HCT116 (cell line): ENCODE results near the gene LDLRAD4. TPM values are rescaled to one million over a fixed set of nuclear protein-coding genes. Genes with fewer than 3 reads are reported as not detected.

Source experiments
- ATAC-seq: fragments of 200-7000 bp; cut with Tn5 transposase; 2 replicates; pipeline ENCODE4 v1.9.1; 2020; ENCODE audit warnings: mild to moderate bottlenecking, moderate library complexity
- BruUV-seq: library from RNA; stranded (reverse); fragments of 400-500 nt; replicated peaks from 2 replicates; lab custom pipeline; 2021; lab: Mats Ljungman, UMichigan
- CTCF ChIA-PET: fragments of 300-600 bp; sonication (Branson Sonifier 250); formaldehyde crosslinking; loops from one replicate; lab custom pipeline; 2021; ENCODE audit warnings: antibody characterized with exemption; lab: Charles Lee
- POLR2A ChIA-PET: fragments of 300-600, 350-600 bp; sonication (Branson Sonifier 250); formaldehyde crosslinking; loops from one replicate; lab custom pipeline; 2021; ENCODE audit warnings: antibody characterized with exemption; lab: Charles Lee
- RAD21 ChIA-PET, 2 experiments: fragments of 300-600 bp; sonication (Branson Sonifier 250); formaldehyde crosslinking; loops; one replicate each; lab custom pipeline; 2023; ENCODE audit warnings: low total read pairs in 2 of 2; ENCODE audit not compliant: uncharacterized antibody in 2 of 2, unreplicated experiment in 2 of 2, low non-redundant PET in 1 of 2; lab: Charles Lee
- DNase-seq: peaks from one replicate; pipeline ENCODE4 v3.0.0-alpha.2; 2010; ENCODE audit warnings: low read depth, low spot score
- H2AFZ ChIP-seq: fragments of 200-600 bp; shearing (Covaris generic), sonication (generic); 2 replicates; pipeline ENCODE4 v1.6.1; 2017; ENCODE audit warnings: low read depth, mixed run types, mixed read lengths, antibody characterized with exemption, low read length; ENCODE audit not compliant: poor library complexity, severe bottlenecking
- H3K27ac ChIP-seq: 2 replicates; pipeline ENCODE4 v1.5.1; 2012; ENCODE audit warnings: low read depth, low read length
- H3K27me3 ChIP-seq: fragments of 200-600 bp; sonication (generic); 2 replicates; pipeline ENCODE4 v1.6.1; 2016; ENCODE audit warnings: mixed run types, low read length, mixed read lengths; ENCODE audit not compliant: insufficient read depth
- H3K36me3 ChIP-seq, 2 experiments: fragments of 200-500 bp in 1 of 2; fragments of 200-600 bp in 1 of 2; sonication (Bioruptor generic) in 1 of 2; sonication (generic) in 1 of 2; 2 replicates each; pipeline versions ENCODE4 v1.5.1 to v1.6.1; 2014 to 2016; ENCODE audit warnings: low read length in 2 of 2, inconsistent platforms in 1 of 2, mixed read lengths in 1 of 2, mixed run types in 1 of 2; ENCODE audit not compliant: insufficient read depth in 2 of 2, control insufficient read depth in 1 of 2
- H3K4me1 ChIP-seq, 2 experiments: fragments of 200-600 bp in 1 of 2; sonication (generic) in 1 of 2; 2 replicates each; pipeline versions ENCODE4 v1.5.1 to v1.6.1; 2012 to 2017; ENCODE audit warnings: low read length in 2 of 2, inconsistent platforms in 1 of 2, mild to moderate bottlenecking in 1 of 2, mixed read lengths in 1 of 2, mixed run types in 1 of 2, moderate library complexity in 1 of 2; ENCODE audit not compliant: insufficient read depth in 2 of 2, control insufficient read depth in 1 of 2
- H3K4me2 ChIP-seq: fragments of 200-600 bp; sonication (generic); 2 replicates; pipeline ENCODE4 v1.6.1; 2017; ENCODE audit warnings: mixed run types, low read length, mixed read lengths
- H3K4me3 ChIP-seq, 2 experiments: fragments of 200-600 bp in 1 of 2; sonication (generic) in 1 of 2; replicated peaks in 1 of 2; 2 replicates each; pipeline ENCODE4 v1.5.1; 2011 to 2016; ENCODE audit warnings: low read length in 2 of 2, control low read depth in 1 of 2, low read depth in 1 of 2, mild to moderate bottlenecking in 1 of 2, mixed read lengths in 1 of 2, mixed run types in 1 of 2
- H3K79me2 ChIP-seq: fragments of 200-600 bp; sonication (generic); 2 replicates; pipeline ENCODE4 v1.6.1; 2017; ENCODE audit warnings: mild to moderate bottlenecking, mixed run types, low read length, moderate library complexity, mixed read lengths; ENCODE audit not compliant: insufficient read depth
- H3K9ac ChIP-seq: fragments of 200-600 bp; sonication (generic); 2 replicates; pipeline ENCODE4 v1.6.1; 2016; ENCODE audit warnings: low read length, mixed read lengths
- H3K9me2 ChIP-seq: fragments of 200-600 bp; sonication (generic), shearing (Covaris generic); 2 replicates; pipeline ENCODE4 v1.6.1; 2017; ENCODE audit warnings: mixed run types, mild to moderate bottlenecking, moderate library complexity; ENCODE audit not compliant: insufficient read depth
- H3K9me3 ChIP-seq, 2 experiments: fragments of 200-500 bp in 1 of 2; fragments of 200-600 bp in 1 of 2; sonication (Bioruptor generic) in 1 of 2; sonication (generic) in 1 of 2; 2 replicates each; pipeline ENCODE4 v1.6.1; 2014 to 2017; ENCODE audit warnings: low read length in 2 of 2, mixed read lengths in 2 of 2, inconsistent platforms in 1 of 2, low read depth in 1 of 2, mild to moderate bottlenecking in 1 of 2, mixed run types in 1 of 2, moderate library complexity in 1 of 2; ENCODE audit not compliant: control insufficient read depth in 1 of 2, insufficient read depth in 1 of 2
- H4K20me1 ChIP-seq: fragments of 200-600 bp; sonication (generic), shearing (Covaris generic); 2 replicates; pipeline ENCODE4 v1.6.1; 2017; ENCODE audit warnings: mixed run types, mild to moderate bottlenecking, moderate library complexity; ENCODE audit not compliant: insufficient read depth
- CBX3 ChIP-seq: IDR thresholded peaks from 2 replicates; pipeline ENCODE4 v1.6.1; 2012; ENCODE audit warnings: low read depth
- JUND ChIP-seq: IDR thresholded peaks from 2 replicates; pipeline ENCODE4 v1.6.1; 2012
- MAX ChIP-seq: IDR thresholded peaks from 2 replicates; pipeline ENCODE4 v1.6.1; 2012
- REST ChIP-seq: IDR thresholded peaks from 2 replicates; pipeline ENCODE4 v1.6.1; 2012; ENCODE audit warnings: low read depth
- SIN3A ChIP-seq: IDR thresholded peaks from 2 replicates; pipeline ENCODE4 v1.6.1; 2012; ENCODE audit warnings: low read depth
- SP1 ChIP-seq: IDR thresholded peaks from 2 replicates; pipeline ENCODE4 v1.6.1; 2012; ENCODE audit warnings: low read depth
- TCF7L2 ChIP-seq: IDR thresholded peaks from 2 replicates; pipeline ENCODE4 v1.7.0; 2011; ENCODE audit warnings: borderline replicate concordance, inconsistent platforms; ENCODE audit not compliant: insufficient read depth, insufficient read length; ENCODE audit errors: extremely low read depth
- YY1 ChIP-seq: IDR thresholded peaks from 2 replicates; pipeline ENCODE4 v1.6.1; 2011; ENCODE audit warnings: low read length, low read depth, moderate library complexity, mild to moderate bottlenecking; ENCODE audit not compliant: insufficient replicate concordance; ENCODE audit errors: extremely low read depth
- ZNF274 ChIP-seq: fragments of 200-500 bp; sonication (Bioruptor generic); IDR thresholded peaks from 2 replicates; pipeline ENCODE4 v1.6.1; 2014; ENCODE audit warnings: mild to moderate bottlenecking, low read depth, low read length, inconsistent platforms
- intact Hi-C: fragments of 100-400 bp; cut with micrococcal nuclease; formaldehyde crosslinking; loops from 2 replicates; pipeline ENCODE4 v1.10.0; 2022
- total RNA-seq: library from RNA; stranded (reverse); gene quantifications from one replicate; pipeline ENCODE4 v1.2.1, GENCODE V29; 2021; ENCODE audit not compliant: unreplicated experiment

LDLRAD4 gene
- total RNA-seq, 1 experiment from 2014 or later: 1.2 TPM

- CTCF ChIA-PET: no interaction called here
- POLR2A ChIA-PET: no interaction called here
Observed at GRCh38 chr18:13290856-13291271, 72.3 kb downstream of the LDLRAD4 start.

More at GRCh38 chr18:13290856-13291271, 72.3 kb downstream of the LDLRAD4 start:
- Histone ChIP-seq H3K4me3 (no peak overlapping the region), H3K27ac (no peak overlapping the region), H2AFZ (no peak overlapping the region), H4K20me1 (no peaks in the 10 kb centered on the region), H3K27me3 (peaks cover 18% of the 10 kb centered on the region; the same call in 1 of the 2 replicates), H3K4me2 (no peak overlapping the region), H3K9me3 (no peaks in the 10 kb centered on the region), H3K9ac (no peak overlapping the region), H3K36me3 (no peaks in the 10 kb centered on the region), H3K9me2 (no peaks in the 10 kb centered on the region), H3K79me2 (no peaks in the 10 kb centered on the region), H3K4me1 (no peaks in the 10 kb centered on the region)
- ATAC-seq (no peak), DNase-seq (no peak)
- TF ChIP-seq REST: no peak
- no peak for TF ChIP-seq CBX3
- no peak for TF ChIP-seq TCF7L2
- TF ChIP-seq YY1: no peak
- no peak for TF ChIP-seq SIN3A
- TF ChIP-seq ZNF274: no peak
- no peak for TF ChIP-seq MAX
- TF ChIP-seq JUND: no peak
- no peak for TF ChIP-seq SP1
- BruUV-seq: no TSS peak
- intact Hi-C loops: loop anchor here (10.0 kb wide), 1 partner anchor 64 kb away; no protein-coding TSS in a partner anchor
- RAD21 ChIA-PET: no interaction called here
